HG02973 (cell line): ENCODE data around the gene MAD2L1BP.

ENCODE experiments used
- ATAC-seq: cut with Tn5 transposase; IDR thresholded peaks from one replicate; pipeline ENCODE4 v1.9.1; 2021; ENCODE audit warnings: moderate library complexity; ENCODE audit not compliant: unreplicated experiment

MAD2L1BP gene

DNA sequence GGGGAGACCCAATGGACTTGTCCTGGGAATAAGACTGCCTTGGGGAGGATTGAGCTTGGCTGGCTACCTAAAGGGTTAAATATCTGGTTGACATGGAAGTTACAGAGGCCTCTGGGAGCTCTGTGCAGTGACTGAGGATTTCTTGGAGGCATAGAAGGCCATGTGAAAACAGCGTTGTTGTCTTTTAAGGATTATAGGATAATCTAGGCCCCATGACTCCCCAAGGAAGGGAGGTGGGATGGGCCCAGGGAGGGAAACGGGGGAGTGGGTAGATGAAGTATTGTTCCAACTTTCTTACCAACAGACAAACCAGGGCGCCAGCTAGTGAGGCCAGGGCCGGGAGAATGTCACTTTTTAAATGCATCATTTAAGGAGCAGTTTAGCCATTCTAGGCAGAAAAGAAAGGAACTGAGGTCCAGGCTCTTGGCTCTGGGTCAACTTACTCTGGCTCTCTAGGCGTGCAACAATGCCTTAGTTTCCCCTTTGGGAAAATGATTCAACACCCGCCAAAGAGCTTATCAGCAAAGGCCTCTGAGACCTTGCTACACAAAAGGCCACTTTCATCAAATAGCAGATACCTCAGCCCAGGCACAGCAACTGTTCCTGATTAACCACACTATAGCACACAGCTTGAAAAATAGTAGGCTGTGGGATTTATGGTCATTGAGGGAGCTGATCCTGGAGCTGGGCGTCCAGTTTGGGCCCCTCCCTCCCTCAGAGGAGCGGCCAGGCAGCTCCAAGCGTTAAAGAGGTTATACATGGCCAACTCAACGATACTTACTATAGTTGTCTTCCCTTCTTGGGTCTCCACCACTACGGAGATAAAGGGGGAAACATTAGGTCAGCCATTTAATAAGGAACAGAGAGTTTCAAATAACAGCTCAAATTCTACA, 44.9 kb downstream of the MAD2L1BP start:
- ATAC-seq, result no peak

DNA sequence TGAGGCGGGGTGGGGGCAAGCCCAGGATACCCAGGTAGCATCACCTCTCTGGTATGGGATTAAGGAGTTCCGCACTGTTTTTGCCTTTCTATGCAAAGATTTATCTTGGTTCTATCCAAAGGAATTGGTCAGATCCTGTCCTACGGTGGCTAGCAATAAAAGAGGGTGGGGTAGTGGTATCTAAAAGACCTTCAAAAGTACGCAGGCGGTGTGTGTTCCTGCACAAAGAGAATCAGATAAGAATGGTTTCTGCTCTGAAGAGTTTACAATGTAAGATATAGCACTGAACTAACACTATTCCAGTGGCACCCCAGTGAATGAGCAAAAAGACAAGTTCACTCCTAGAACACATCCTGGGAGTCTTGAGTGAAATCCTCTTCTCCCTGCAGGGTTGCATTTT, 45.7 kb downstream of the MAD2L1BP start:
- ATAC-seq, result no peak

DNA sequence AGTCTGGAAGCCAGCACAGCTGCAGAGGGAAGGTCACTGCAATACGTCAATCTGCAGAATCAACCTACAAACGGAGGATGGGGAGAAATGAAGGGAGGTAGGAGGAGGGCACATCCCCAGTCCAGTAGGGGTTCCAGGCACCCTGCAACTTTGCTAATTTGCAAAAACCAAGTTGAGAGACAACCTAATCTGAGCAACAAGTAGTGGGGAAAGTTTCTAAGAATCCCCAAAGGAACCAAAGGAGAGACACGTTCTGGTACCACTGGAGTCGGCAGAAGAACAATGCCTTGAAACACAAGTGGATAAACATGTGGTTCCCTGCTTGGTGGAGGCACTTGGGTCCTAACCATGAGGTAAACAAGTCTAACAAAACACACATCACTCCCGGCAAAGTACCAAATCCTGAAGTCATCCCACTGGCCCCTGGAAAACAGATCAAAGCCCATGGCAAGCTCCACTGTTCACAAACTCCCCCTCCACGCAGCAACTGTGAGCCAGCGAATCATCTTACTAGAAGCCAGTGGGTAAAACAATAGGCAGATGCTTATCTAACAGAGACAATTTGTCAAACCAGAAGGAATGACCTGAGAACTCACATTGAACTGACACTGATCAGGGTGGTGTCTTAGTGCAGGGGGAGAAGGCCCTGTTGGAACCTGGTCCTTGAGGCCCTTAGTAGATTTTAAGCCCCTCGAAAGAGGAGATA, 47.2 kb downstream of the MAD2L1BP start:
- ATAC-seq, result no peak

DNA sequence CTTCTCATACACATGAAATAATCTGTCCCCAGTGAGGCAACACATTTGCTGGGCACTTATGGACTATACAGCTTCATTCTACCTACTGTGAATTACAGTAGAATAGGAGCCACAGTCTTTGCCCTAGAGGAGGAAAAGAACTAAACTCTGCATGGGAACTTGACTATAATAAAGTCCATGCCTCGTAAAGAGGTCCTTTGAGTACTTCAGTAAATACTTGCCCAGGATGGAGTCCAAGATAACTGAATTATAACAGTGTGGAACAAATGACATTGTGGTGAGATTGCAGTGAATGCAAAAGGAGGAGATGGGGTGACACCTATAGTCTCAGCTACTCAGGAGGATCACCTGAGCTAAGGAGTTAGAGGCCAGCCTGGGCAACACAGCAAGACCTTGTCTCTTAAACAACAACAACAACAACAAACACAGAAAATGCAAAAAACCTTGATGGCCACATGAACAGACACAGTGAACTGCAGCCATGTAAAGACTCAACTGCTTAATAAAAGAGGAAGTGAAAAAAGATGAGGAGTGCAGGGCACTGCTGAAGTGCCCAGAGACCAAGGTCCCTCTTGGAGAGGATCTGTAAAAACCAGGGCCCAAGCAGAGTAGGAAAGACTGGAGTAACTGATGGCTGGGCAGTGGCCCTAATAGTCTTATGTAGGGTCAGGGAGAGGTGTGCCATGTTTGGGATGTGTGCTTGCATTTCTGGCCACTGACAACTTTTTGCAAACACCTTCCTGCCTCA, 48.2 kb downstream of the MAD2L1BP start:
- peak; percentile 39 for ATAC-seq

DNA sequence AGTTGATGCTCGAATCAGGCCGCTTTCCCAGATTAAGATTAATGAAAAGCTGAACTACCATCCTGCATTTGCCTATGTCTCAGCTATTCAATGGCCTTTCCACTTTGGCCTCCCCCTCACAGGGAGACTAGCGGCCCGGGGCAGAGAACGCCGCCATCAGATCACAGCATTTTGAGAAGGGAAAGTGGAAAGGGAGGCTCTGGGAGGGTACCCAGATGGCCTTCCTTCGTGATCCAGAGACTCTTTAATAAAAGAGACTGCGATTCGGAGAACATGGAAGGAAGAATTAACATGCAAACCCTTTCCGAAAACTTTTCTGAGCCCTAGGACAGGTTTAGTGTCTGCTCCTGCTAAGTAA, 51.4 kb downstream of the MAD2L1BP start:
- ATAC-seq, result no peak

DNA sequence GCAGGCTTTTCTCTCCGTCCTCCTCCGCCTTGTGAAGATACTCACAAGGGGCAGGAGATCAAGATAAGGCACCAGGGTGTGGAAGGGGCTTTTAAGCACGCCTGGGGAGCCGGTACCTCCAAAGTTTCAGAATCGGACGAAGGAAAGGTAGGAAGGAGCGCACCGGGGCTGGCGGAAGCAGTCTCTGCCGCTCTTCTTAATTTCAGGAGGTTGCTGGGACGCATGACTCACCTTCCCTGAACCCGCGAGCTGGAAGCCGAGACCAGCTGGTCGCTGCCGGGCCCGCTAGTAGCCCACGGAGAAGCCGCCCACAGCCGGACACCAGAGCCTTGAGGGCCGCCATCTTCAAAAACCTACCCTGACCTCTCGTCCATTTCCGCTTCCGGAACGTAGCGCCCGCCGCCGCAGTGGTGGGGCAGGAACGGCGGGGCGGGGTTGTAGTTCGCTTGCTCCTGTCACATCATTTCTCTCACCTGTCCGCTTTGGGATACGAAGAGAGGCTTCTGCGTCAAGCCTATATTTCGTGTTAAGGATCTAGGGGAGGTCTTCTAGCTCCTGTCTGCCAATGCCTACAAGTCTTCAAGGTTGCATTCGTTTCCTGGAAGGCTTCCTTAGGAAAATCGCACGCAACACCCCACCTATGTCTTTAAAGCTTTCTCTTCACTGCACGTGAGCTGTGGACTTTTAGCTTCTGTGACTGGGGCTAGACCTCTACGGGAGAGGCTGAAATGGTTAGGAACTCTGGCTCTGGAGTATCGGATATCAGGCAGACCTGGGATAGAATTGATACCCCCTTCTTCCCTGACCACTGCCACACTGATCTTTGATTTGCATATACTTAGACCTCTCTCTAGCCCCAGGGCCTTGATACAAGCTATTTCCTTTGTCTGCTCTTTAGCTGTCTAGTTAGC, 52.1 kb downstream of the MAD2L1BP start, which contains the start of gene MRPS18A:
TSS of gene MRPS18A (minus strand) at position 355 of the 911 bp plus-strand sequence. CDS start at position 343, 12 bp downstream.
- peak; percentile 85 for ATAC-seq

DNA sequence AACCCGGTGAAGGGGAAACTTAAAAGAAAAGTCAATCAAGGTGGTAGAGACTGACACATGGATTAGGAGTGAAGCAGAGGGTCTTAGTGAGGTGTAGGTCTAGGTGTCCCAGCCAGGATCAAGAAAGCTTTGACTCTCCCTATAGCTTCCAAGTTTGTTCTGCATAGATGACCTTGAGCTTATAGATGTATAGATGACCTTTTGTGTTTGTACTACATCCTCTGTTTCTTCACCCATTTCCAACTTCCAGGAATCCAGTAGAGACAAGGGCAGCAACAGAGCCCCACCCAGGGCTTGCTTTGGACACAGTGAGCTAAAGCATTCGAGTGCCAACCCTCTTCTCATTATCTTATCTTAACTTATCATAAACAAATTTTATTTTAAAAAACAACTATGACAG, 53.8 kb downstream of the MAD2L1BP start:
- no peak for ATAC-seq
